Measurements from ENCODE around the gene RFX2.

- TF ChIP-seq, protein P1, sequence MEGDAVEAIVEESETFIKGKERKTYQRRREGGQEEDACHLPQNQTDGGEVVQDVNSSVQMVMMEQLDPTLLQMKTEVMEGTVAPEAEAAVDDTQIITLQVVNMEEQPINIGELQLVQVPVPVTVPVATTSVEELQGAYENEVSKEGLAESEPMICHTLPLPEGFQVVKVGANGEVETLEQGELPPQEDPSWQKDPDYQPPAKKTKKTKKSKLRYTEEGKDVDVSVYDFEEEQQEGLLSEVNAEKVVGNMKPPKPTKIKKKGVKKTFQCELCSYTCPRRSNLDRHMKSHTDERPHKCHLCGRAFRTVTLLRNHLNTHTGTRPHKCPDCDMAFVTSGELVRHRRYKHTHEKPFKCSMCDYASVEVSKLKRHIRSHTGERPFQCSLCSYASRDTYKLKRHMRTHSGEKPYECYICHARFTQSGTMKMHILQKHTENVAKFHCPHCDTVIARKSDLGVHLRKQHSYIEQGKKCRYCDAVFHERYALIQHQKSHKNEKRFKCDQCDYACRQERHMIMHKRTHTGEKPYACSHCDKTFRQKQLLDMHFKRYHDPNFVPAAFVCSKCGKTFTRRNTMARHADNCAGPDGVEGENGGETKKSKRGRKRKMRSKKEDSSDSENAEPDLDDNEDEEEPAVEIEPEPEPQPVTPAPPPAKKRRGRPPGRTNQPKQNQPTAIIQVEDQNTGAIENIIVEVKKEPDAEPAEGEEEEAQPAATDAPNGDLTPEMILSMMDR (conservative IDR thresholded peaks at IDR 0.05; ENCODE audit: low read length), result no peak
- TF ChIP-seq EZH2phosphoT487 (IDR thresholded peaks at IDR 0.05; ENCODE audit: borderline replicate concordance), result no peak
These were observed 140.8 kb downstream of the RFX2 start for GRCh38 chr19:5969476-5969875.

Data from Loucy (cell line).